ENCODE results near the gene FAM8A1.

Gene FAM8A1

DNA sequence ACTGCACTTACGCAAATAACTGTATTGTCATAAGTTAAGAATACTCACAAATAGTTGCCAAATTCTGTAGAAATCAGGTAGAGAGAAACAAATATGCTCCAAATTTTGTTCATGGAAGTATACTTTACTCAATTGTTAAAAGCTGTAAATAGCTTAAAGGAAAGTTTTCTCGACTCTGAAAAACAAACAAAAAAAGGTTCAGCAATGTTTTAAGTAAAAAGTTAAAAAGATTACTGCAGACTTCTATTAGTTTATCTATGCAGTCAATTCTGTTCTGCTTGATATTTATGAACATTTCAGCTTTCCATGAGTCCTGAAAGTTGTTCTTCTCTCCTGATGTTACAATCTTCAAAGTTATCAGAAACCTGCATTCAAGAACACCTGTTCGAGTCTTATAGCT, 37.5 kb upstream of the FAM8A1 start:
- TF ChIP-seq SIN3A (IDR thresholded peaks at IDR 0.05; ENCODE audit: borderline replicate concordance, insufficient read depth, low read length) (no peak), TAF1 (IDR thresholded peaks at IDR 0.05; ENCODE audit: borderline replicate concordance, insufficient read depth, low read length) (no peak), FOXP2 (optimal IDR thresholded peaks at IDR 0.05; ENCODE audit: borderline replicate concordance, extremely low read depth, extremely low read length, insufficient read depth) (no peak), POLR2AphosphoS5 (IDR thresholded peaks at IDR 0.05; ENCODE audit: low read depth, low read length) (no peak), REST (IDR thresholded peaks at IDR 0.05; ENCODE audit: insufficient read depth in 1 of 2, low read depth in 2 of 2, low read length in 2 of 2) (no peak)

DNA sequence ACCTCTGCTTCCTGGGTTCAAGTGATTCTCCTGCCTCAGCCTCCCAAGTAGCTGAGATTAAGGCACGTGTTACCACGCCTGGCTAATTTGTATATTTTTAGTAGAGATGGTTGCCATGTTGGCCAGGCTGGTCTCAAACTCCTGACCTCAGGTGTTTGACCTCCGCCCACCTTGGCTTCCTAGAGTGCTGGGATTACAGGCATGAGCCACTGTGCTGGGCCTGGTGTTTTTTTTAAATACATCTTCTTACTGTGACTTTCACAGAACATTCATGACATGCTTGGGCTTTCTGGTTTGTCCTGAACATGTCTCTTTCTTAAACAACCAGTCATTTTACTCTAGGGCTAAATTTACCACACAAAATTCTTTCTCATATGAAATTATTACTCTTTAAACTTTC, 34.7 kb upstream of the FAM8A1 start:
- TF ChIP-seq FOXP2 (optimal IDR thresholded peaks at IDR 0.05; ENCODE audit: borderline replicate concordance, extremely low read depth, extremely low read length, insufficient read depth) (no peak), REST (IDR thresholded peaks at IDR 0.05; ENCODE audit: insufficient read depth in 1 of 2, low read depth in 2 of 2, low read length in 2 of 2) (no peak), SIN3A (IDR thresholded peaks at IDR 0.05; ENCODE audit: borderline replicate concordance, insufficient read depth, low read length) (no peak), POLR2AphosphoS5 (IDR thresholded peaks at IDR 0.05; ENCODE audit: low read depth, low read length) (no peak), TAF1 (IDR thresholded peaks at IDR 0.05; ENCODE audit: borderline replicate concordance, insufficient read depth, low read length) (no peak)

GRCh38 chr6:17574866-17575560, 25.1 kb upstream of the FAM8A1 start:
- TF ChIP-seq FOXP2 (optimal IDR thresholded peaks at IDR 0.05; ENCODE audit: borderline replicate concordance, extremely low read depth, extremely low read length, insufficient read depth) (no peak), SIN3A (IDR thresholded peaks at IDR 0.05; ENCODE audit: borderline replicate concordance, insufficient read depth, low read length) (no peak), REST (IDR thresholded peaks at IDR 0.05; ENCODE audit: insufficient read depth in 1 of 2, low read depth in 2 of 2, low read length in 2 of 2) (no peak)

- TF ChIP-seq FOXP2 (optimal IDR thresholded peaks at IDR 0.05; ENCODE audit: borderline replicate concordance, extremely low read depth, extremely low read length, insufficient read depth) (no peak), POLR2AphosphoS5 (IDR thresholded peaks at IDR 0.05; ENCODE audit: low read depth, low read length) (no peak), SIN3A (IDR thresholded peaks at IDR 0.05; ENCODE audit: borderline replicate concordance, insufficient read depth, low read length) (no peak), REST (IDR thresholded peaks at IDR 0.05; ENCODE audit: insufficient read depth in 1 of 2, low read depth in 2 of 2, low read length in 2 of 2) (no peak), TAF1 (IDR thresholded peaks at IDR 0.05; ENCODE audit: borderline replicate concordance, insufficient read depth, low read length) (no peak)
These were observed 23.0 kb upstream of the FAM8A1 start for GRCh38 chr6:17577059-17577458.

All from PFSK-1 (cell line).